Osteoblast (primary cell): ENCODE measurements around the gene APOM. TPM values are rescaled to one million over a fixed set of nuclear protein-coding genes. Genes with fewer than 3 reads are reported as not detected.

Experiments used
- DNase-seq: peaks from one replicate; pipeline ENCODE4 v3.0.0; 2011; ENCODE audit warnings: low spot score, mixed read lengths; ENCODE audit not compliant: insufficient read length; ENCODE audit errors: missing footprints
- H2AFZ ChIP-seq: 2 replicates; pipeline ENCODE4 v1.6.0; 2011; ENCODE audit warnings: mild to moderate bottlenecking, low read length
- H3K27ac ChIP-seq: 2 replicates; pipeline ENCODE4 v1.5.1; 2011; ENCODE audit warnings: mild to moderate bottlenecking, low read depth, low read length, moderate library complexity
- H3K27me3 ChIP-seq: 2 replicates; pipeline ENCODE4 v1.6.0; 2012; ENCODE audit warnings: mild to moderate bottlenecking, control low read depth, inconsistent platforms, low read length, moderate library complexity; ENCODE audit not compliant: insufficient read depth
- H3K36me3 ChIP-seq: 2 replicates; pipeline ENCODE4 v1.5.1; 2011; ENCODE audit warnings: mild to moderate bottlenecking, low read length, control low read depth, moderate library complexity; ENCODE audit not compliant: insufficient read depth
- H3K4me1 ChIP-seq: 2 replicates; pipeline ENCODE4 v1.5.1; 2011; ENCODE audit warnings: mild to moderate bottlenecking, low read length, control low read depth, moderate library complexity; ENCODE audit not compliant: insufficient read depth
- H3K4me2 ChIP-seq: 2 replicates; pipeline ENCODE4 v1.6.0; 2011; ENCODE audit warnings: mild to moderate bottlenecking, low read length; ENCODE audit not compliant: insufficient read depth
- H3K4me3 ChIP-seq: fragments of 200-600 bp; sonication (generic); 3 replicates; pipeline ENCODE4 v1.5.1; 2012; ENCODE audit warnings: mild to moderate bottlenecking, low read length, inconsistent platforms; ENCODE audit not compliant: insufficient read depth
- H3K79me2 ChIP-seq: 2 replicates; pipeline ENCODE4 v1.6.0; 2012; ENCODE audit warnings: mild to moderate bottlenecking, low read length, control low read depth, inconsistent platforms; ENCODE audit not compliant: insufficient read depth
- H3K9me3 ChIP-seq: 2 replicates; pipeline ENCODE4 v1.5.1; 2011; ENCODE audit warnings: low read depth, low read length, control low read depth
- H4K20me1 ChIP-seq: 2 replicates; pipeline ENCODE4 v1.6.0; 2012; ENCODE audit warnings: mild to moderate bottlenecking, low read length, control low read depth; ENCODE audit not compliant: insufficient read depth
- small RNA-seq: library from RNA; depleted of rRNA; stranded (forward); fragments of <200 nt; gene quantifications from one replicate; pipeline ENCODE3, GENCODE V24; 2012
- total RNA-seq: library from RNA; depleted of rRNA; stranded (reverse); fragments of >200 nt; gene quantifications from 2 replicates; pipeline ENCODE4 v1.2.3, GENCODE V29; 2012
- TF ChIP-seq, protein P1 (sequence below): IDR thresholded peaks from 2 replicates; pipeline ENCODE4 v1.5.1; 2011; ENCODE audit warnings: mild to moderate bottlenecking, low read depth, low read length, moderate library complexity; ENCODE audit errors: extremely low read depth

APOM gene
- total RNA-seq, 1 donor, result 1.1 TPM

- no peaks in the 10 kb centered on the region for H3K9me3 ChIP-seq
- H4K20me1 ChIP-seq, result peaks cover 6% of the 10 kb centered on the region
- TF ChIP-seq, protein P1, sequence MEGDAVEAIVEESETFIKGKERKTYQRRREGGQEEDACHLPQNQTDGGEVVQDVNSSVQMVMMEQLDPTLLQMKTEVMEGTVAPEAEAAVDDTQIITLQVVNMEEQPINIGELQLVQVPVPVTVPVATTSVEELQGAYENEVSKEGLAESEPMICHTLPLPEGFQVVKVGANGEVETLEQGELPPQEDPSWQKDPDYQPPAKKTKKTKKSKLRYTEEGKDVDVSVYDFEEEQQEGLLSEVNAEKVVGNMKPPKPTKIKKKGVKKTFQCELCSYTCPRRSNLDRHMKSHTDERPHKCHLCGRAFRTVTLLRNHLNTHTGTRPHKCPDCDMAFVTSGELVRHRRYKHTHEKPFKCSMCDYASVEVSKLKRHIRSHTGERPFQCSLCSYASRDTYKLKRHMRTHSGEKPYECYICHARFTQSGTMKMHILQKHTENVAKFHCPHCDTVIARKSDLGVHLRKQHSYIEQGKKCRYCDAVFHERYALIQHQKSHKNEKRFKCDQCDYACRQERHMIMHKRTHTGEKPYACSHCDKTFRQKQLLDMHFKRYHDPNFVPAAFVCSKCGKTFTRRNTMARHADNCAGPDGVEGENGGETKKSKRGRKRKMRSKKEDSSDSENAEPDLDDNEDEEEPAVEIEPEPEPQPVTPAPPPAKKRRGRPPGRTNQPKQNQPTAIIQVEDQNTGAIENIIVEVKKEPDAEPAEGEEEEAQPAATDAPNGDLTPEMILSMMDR, result no peak
- DNase-seq, result no peak
- H3K27me3 ChIP-seq, result no peaks in the 10 kb centered on the region
- no peak overlapping the region for H3K4me3 ChIP-seq
- H2AFZ ChIP-seq, result no peak overlapping the region
- no peak overlapping the region for H3K27ac ChIP-seq
- H3K4me2 ChIP-seq, result no peak overlapping the region
- H3K4me1 ChIP-seq, result peaks cover 10% of the 10 kb centered on the region
- H3K79me2 ChIP-seq, result peaks cover 19% of the 10 kb centered on the region
- no peaks in the 10 kb centered on the region for H3K36me3 ChIP-seq
Measured at GRCh38 chr6:31705931-31706330, 50.2 kb downstream of the APOM start.

GRCh38 chr6:31706599-31706998, 50.9 kb downstream of the APOM start, which contains the start of gene LY6G6F:
LY6G6F (plus strand) TSS chr6:31706866; CDS start chr6:31706907, 41 bp downstream.
- TF ChIP-seq, protein P1, result no peak

GRCh38 chr6:31707701-31708100, 52.0 kb downstream of the APOM start:
- Histone ChIP-seq H3K36me3 (no peaks in the 10 kb centered on the region), H3K27ac (no peak overlapping the region), H3K27me3 (peaks cover 6% of the 10 kb centered on the region), H3K4me1 (no peaks in the 10 kb centered on the region), H4K20me1 (no peaks in the 10 kb centered on the region), H3K79me2 (peaks cover 2% of the 10 kb centered on the region), H3K9me3 (no peaks in the 10 kb centered on the region), H2AFZ (no peak overlapping the region), H3K4me3 (no peak overlapping the region), H3K4me2 (no peak overlapping the region)
- DNase-seq, result peak; percentile 60
- TF ChIP-seq, protein P1, result no peak

More at GRCh38 chr6:31706599-31706998, 50.9 kb downstream of the APOM start, which contains the start of gene LY6G6F:
- H3K4me2 ChIP-seq, result no peak within 1 kb of the TSS
- no peak within 1 kb of the TSS for H3K4me3 ChIP-seq
- no peaks in the 10 kb centered on the region for H3K27me3 ChIP-seq
- no peaks in the 10 kb centered on the region for H3K36me3 ChIP-seq
- no peak within 1 kb of the TSS for H3K27ac ChIP-seq
- peaks cover 13% of the 10 kb centered on the region for H3K79me2 ChIP-seq
- no peak within 1 kb of the TSS for H2AFZ ChIP-seq
- no peaks in the 10 kb centered on the region for H3K9me3 ChIP-seq
- no peak for DNase-seq
- peaks cover 8% of the 10 kb centered on the region for H3K4me1 ChIP-seq
- peaks cover 4% of the 10 kb centered on the region for H4K20me1 ChIP-seq

Small RNAs within 50 kb of the gene (small RNA-seq; reads per million reads assigned to genes)
- gene MIR4646 (0.22 reads per million), gene MIR6832 (not detected), gene RF00019 (not detected), gene SNORA38 (62.0 reads per million, percentile 96 among the genes with 10 or more reads in this experiment), gene UQCRHP1 (not detected)

Other genes starting within 250 kb of the APOM start
- 12.7 and 14.1 TPM in 2 replicates for gene MICB, start 157.7 kb upstream of the APOM start, total RNA-seq
- not detected in 2 replicates for gene MCCD1, start 126.9 kb upstream of the APOM start, total RNA-seq
- 240 and 262 TPM in 2 replicates for gene DDX39B, start 113.9 kb upstream of the APOM start, total RNA-seq
- 2.2 and 2.9 TPM in 2 replicates for gene ATP6V1G2, start 109.3 kb upstream of the APOM start, total RNA-seq
- 43.6 and 56.8 TPM in 2 replicates for gene NFKBIL1, start 108.3 kb upstream of the APOM start, total RNA-seq
- not detected in 2 replicates for gene LTA, start 83.6 kb upstream of the APOM start, total RNA-seq
- not detected in 2 replicates for gene TNF, start 80.3 kb upstream of the APOM start, total RNA-seq
- 0.29 TPM in 1 of 2 replicates, not detected in the other for gene LTB, start 73.5 kb upstream of the APOM start, total RNA-seq
- 0.29 TPM in 1 of 2 replicates, not detected in the other for gene LST1, start 69.6 kb upstream of the APOM start, total RNA-seq
- gene NCR3, start 62.9 kb upstream of the APOM start, total RNA-seq, result not detected in 2 replicates
- 0.36 TPM in 1 of 2 replicates, not detected in the other for gene AIF1, start 40.7 kb upstream of the APOM start, total RNA-seq
- 49.2 and 52.2 TPM in 2 replicates for gene PRRC2A, start 35.2 kb upstream of the APOM start, total RNA-seq
- gene BAG6, start 3.2 kb upstream of the APOM start, total RNA-seq, result 175 and 183 TPM in 2 replicates
- 21.2 and 21.7 TPM in 2 replicates for gene C6orf47, start 4.9 kb downstream of the APOM start, total RNA-seq
- 22.1 and 23.9 TPM in 2 replicates for gene GPANK1, start 9.1 kb downstream of the APOM start, total RNA-seq
- 124 and 150 TPM in 2 replicates for gene CSNK2B, start 10.2 kb downstream of the APOM start, total RNA-seq
- 4.1 and 5.4 TPM in 2 replicates for gene LY6G5B, start 14.1 kb downstream of the APOM start, total RNA-seq
- 0.59 and 0.72 TPM in 2 replicates for gene LY6G5C, start 25.2 kb downstream of the APOM start, total RNA-seq
- 41.0 and 43.4 TPM in 2 replicates for gene ABHD16A, start 47.4 kb downstream of the APOM start, total RNA-seq
- not detected in 2 replicates for gene LY6G6F, start 51.0 kb downstream of the APOM start, total RNA-seq
- not detected in 2 replicates for gene LY6G6D, start 59.5 kb downstream of the APOM start, total RNA-seq
- gene LY6G6C, start 65.9 kb downstream of the APOM start, total RNA-seq, result not detected in 2 replicates
- gene MPIG6B, start 67.5 kb downstream of the APOM start, total RNA-seq, result not detected in 2 replicates
- 96.6 and 97.5 TPM in 2 replicates for gene DDAH2, start 73.4 kb downstream of the APOM start, total RNA-seq
- gene CLIC1, start 80.6 kb downstream of the APOM start, total RNA-seq, result 502 and 581 TPM in 2 replicates
- 12.4 and 13.0 TPM in 2 replicates for gene MSH5, start 84.1 kb downstream of the APOM start, total RNA-seq
- gene SAPCD1, start 106.8 kb downstream of the APOM start, total RNA-seq, result 0.59 and 1.4 TPM in 2 replicates
- gene VWA7, start 121.4 kb downstream of the APOM start, total RNA-seq, result 0.29 and 0.36 TPM in 2 replicates
- gene VARS1, start 139.9 kb downstream of the APOM start, total RNA-seq, result 40.1 and 42.0 TPM in 2 replicates
- gene LSM2, start 151.1 kb downstream of the APOM start, total RNA-seq, result 18.3 and 22.4 TPM in 2 replicates
- 0.29 and 0.72 TPM in 2 replicates for gene HSPA1L, start 159.4 kb downstream of the APOM start, total RNA-seq
- 33.3 and 36.9 TPM in 2 replicates for gene HSPA1A, start 159.6 kb downstream of the APOM start, total RNA-seq
- 45.7 and 59.7 TPM in 2 replicates for gene HSPA1B, start 171.8 kb downstream of the APOM start, total RNA-seq
- 114 and 117 TPM in 2 replicates for gene NEU1, start 206.9 kb downstream of the APOM start, total RNA-seq
- not detected in 2 replicates for gene SLC44A4, start 223.1 kb downstream of the APOM start, total RNA-seq
- gene EHMT2, start 241.8 kb downstream of the APOM start, total RNA-seq, result 40.1 and 40.9 TPM in 2 replicates
- gene ZBTB12, start 246.2 kb downstream of the APOM start, total RNA-seq, result 2.1 and 3.6 TPM in 2 replicates